PC-3 (cell line): ENCODE data around the gene ECE1. TPM values are rescaled to one million over a fixed set of nuclear protein-coding genes. Genes with fewer than 3 reads are reported as not detected.

ENCODE experiments used
- ATAC-seq: fragments of 200-7000 bp; cut with Tn5 transposase; 2 replicates; pipeline ENCODE4 v1.9.1; 2020; ENCODE audit warnings: mild to moderate bottlenecking, moderate library complexity
- BruUV-seq: library from RNA; stranded (reverse); fragments of 400-500 nt; replicated peaks from 2 replicates; lab custom pipeline; 2021; lab: Mats Ljungman, UMichigan
- CTCF ChIA-PET: fragments of 300-600 bp; sonication (Branson Sonifier 250); formaldehyde crosslinking; loops from one replicate; lab custom pipeline; 2022; ENCODE audit warnings: antibody characterized with exemption; lab: Charles Lee
- POLR2A ChIA-PET: fragments of 300-600 bp; sonication (Branson Sonifier 250); formaldehyde crosslinking; loops from one replicate; lab custom pipeline; 2022; ENCODE audit warnings: antibody characterized with exemption; ENCODE audit not compliant: unreplicated experiment; lab: Charles Lee
- DNase-seq: peaks from one replicate; pipeline ENCODE4 v3.0.0-alpha.2; 2015
- H2AFZ ChIP-seq: fragments of 300-600 bp; sonication (generic); 2 replicates; pipeline ENCODE4 v1.6.0; 2016; ENCODE audit warnings: antibody characterized with exemption, low read length
- H3F3A ChIP-seq: fragments of 300-600 bp; sonication (generic); one replicate; pipeline ENCODE4 v1.6.0; 2017; ENCODE audit warnings: antibody characterized with exemption, low read length, control low read depth, mild to moderate bottlenecking; ENCODE audit not compliant: unreplicated experiment
- H3K27ac ChIP-seq: fragments of 300-600 bp; sonication (generic); 2 replicates; pipeline ENCODE4 v1.5.1; 2016; ENCODE audit warnings: mild to moderate bottlenecking, low read length
- H3K27me3 ChIP-seq: fragments of 300-600 bp; sonication (generic); 2 replicates; pipeline ENCODE4 v1.6.1; 2016; ENCODE audit warnings: low read length, mixed read lengths
- H3K36me3 ChIP-seq: fragments of 300-600 bp; sonication (generic); 2 replicates; pipeline ENCODE4 v1.6.1; 2016; ENCODE audit warnings: low read depth, mixed run types, low read length, mixed read lengths
- H3K4me1 ChIP-seq: fragments of 300-600 bp; sonication (generic); 2 replicates; pipeline ENCODE4 v1.5.1; 2016; ENCODE audit warnings: low read length; ENCODE audit not compliant: insufficient read depth
- H3K4me2 ChIP-seq: fragments of 300-600 bp; sonication (generic); 2 replicates; pipeline ENCODE4 v1.6.0; 2016; ENCODE audit warnings: low read length
- H3K4me3 ChIP-seq: fragments of 300-600 bp; sonication (generic); 2 replicates; pipeline ENCODE4 v1.5.1; 2016; ENCODE audit warnings: mild to moderate bottlenecking, low read length, mixed read lengths
- H3K79me2 ChIP-seq: fragments of 300-600 bp; sonication (generic); 2 replicates; pipeline ENCODE4 v1.6.1; 2017; ENCODE audit warnings: low read length, mixed read lengths
- H3K9ac ChIP-seq: fragments of 300-600 bp; sonication (generic); 2 replicates; pipeline ENCODE4 v1.6.0; 2016; ENCODE audit warnings: mild to moderate bottlenecking, low read length
- H3K9me2 ChIP-seq: fragments of 300-600 bp; sonication (generic); replicated peaks from 2 replicates; pipeline ENCODE4 v1.6.1; 2016; ENCODE audit warnings: mixed run types, low read length, mixed read lengths
- H3K9me3 ChIP-seq: fragments of 300-600 bp; sonication (generic); 2 replicates; pipeline ENCODE4 v1.6.1; 2016; ENCODE audit warnings: low read length, mixed read lengths
- H4K20me1 ChIP-seq: fragments of 300-600 bp; sonication (generic); 2 replicates; pipeline ENCODE4 v1.6.1; 2016; ENCODE audit warnings: low read length, mixed read lengths
- CTCF ChIP-seq: fragments of 300-600 bp; sonication (generic); conservative IDR thresholded peaks from 2 replicates; pipeline ENCODE4 v1.5.1; 2017; ENCODE audit warnings: antibody characterized with exemption, low read depth, mild to moderate bottlenecking, low read length
- EZH2 ChIP-seq: fragments of 300-600 bp; sonication (generic); IDR thresholded peaks from one replicate; pipeline ENCODE4 v1.6.1; 2017; ENCODE audit warnings: antibody characterized with exemption, mild to moderate bottlenecking, low read length; ENCODE audit not compliant: unreplicated experiment
- EZH2phosphoT487 ChIP-seq: fragments of 300-600 bp; sonication (generic); IDR thresholded peaks from 2 replicates; pipeline ENCODE4 v1.6.1; 2018; ENCODE audit warnings: mild to moderate bottlenecking, antibody characterized with exemption, low read length, borderline replicate concordance
- intact Hi-C: fragments of 100-400 bp; cut with micrococcal nuclease; formaldehyde crosslinking; loops from 2 replicates; pipeline ENCODE4 v1.9.0; 2023
- total RNA-seq: library from RNA; depleted of rRNA; stranded (reverse); fragments of >200 nt; gene quantifications from 2 replicates; pipeline ENCODE4 v1.2.3, GENCODE V29; 2014

Gene ECE1
- total RNA-seq, 1 experiment from 2014 or later: 86.8 TPM

- POLR2A ChIA-PET: no interaction called here
- H3K9ac ChIP-seq: no peak overlapping the region
- ATAC-seq (no peak), DNase-seq (no peak)
- peak overlapping the region; percentile 26; the same call in 1 of the 2 replicates for H3K4me2 ChIP-seq
- no peaks in the 10 kb centered on the region for H3K27me3 ChIP-seq
- CTCF ChIA-PET: no interaction called here
- peaks cover 76% of the 10 kb centered on the region for H3K79me2 ChIP-seq
- H3K4me3 ChIP-seq: no peak overlapping the region
- no peaks in the 10 kb centered on the region; the same call in 1 of the 2 replicates for H3K36me3 ChIP-seq
- H4K20me1 ChIP-seq: no peaks in the 10 kb centered on the region
- BruUV-seq: no TSS peak
- no peak overlapping the region for H2AFZ ChIP-seq
- TF ChIP-seq EZH2phosphoT487 (no peak), CTCF (no peak), EZH2 (no peak)
- H3K9me3 ChIP-seq: no peaks in the 10 kb centered on the region
- peaks cover 11% of the 10 kb centered on the region for H3F3A ChIP-seq
- H3K9me2 ChIP-seq: no peaks in the 10 kb centered on the region
- intact Hi-C loops: no loop called here
- peak overlapping the region; percentile 95; the same call in 1 of the 2 replicates for H3K27ac ChIP-seq
- peaks cover 49% of the 10 kb centered on the region for H3K4me1 ChIP-seq
Observed at GRCh38 chr1:21323091-21323490, 32.8 kb upstream of the ECE1 start.

- ATAC-seq (no peak), DNase-seq (no peak)
- intact Hi-C loops: no loop called here
- ChIA-PET CTCF (no interaction called here), POLR2A (no interaction called here)
- Histone ChIP-seq H4K20me1 (no peaks in the 10 kb centered on the region), H2AFZ (no peak overlapping the region), H3K9me3 (no peaks in the 10 kb centered on the region), H3K4me3 (no peak overlapping the region), H3K36me3 (no peaks in the 10 kb centered on the region), H3K27me3 (no peaks in the 10 kb centered on the region), H3K9me2 (no peaks in the 10 kb centered on the region), H3K27ac (peak overlapping the region; percentile 95; the same call in 1 of the 2 replicates), H3K4me1 (peaks cover 49% of the 10 kb centered on the region), H3K9ac (no peak overlapping the region), H3F3A (peaks cover 11% of the 10 kb centered on the region), H3K4me2 (no peak overlapping the region), H3K79me2 (peaks cover 72% of the 10 kb centered on the region)
- BruUV-seq: no TSS peak
- TF ChIP-seq EZH2: no peak
- TF ChIP-seq CTCF: no peak
- no peak for TF ChIP-seq EZH2phosphoT487
Observed at GRCh38 chr1:21322681-21323016, 32.4 kb upstream of the ECE1 start.

- peaks cover 49% of the 10 kb centered on the region for H3K4me1 ChIP-seq
- no peak overlapping the region for H3K4me2 ChIP-seq
- ChIA-PET POLR2A (no interaction called here), CTCF (no interaction called here)
- no TSS peak for BruUV-seq
- H3F3A ChIP-seq: peaks cover 11% of the 10 kb centered on the region
- intact Hi-C loops: no loop called here
- H3K9me3 ChIP-seq: no peaks in the 10 kb centered on the region
- H3K4me3 ChIP-seq: no peak overlapping the region
- ATAC-seq: no peak
- no peaks in the 10 kb centered on the region for H3K27me3 ChIP-seq
- H2AFZ ChIP-seq: no peak overlapping the region
- peaks cover 71% of the 10 kb centered on the region for H3K79me2 ChIP-seq
- H4K20me1 ChIP-seq: no peaks in the 10 kb centered on the region
- no peak overlapping the region for H3K9ac ChIP-seq
- H3K27ac ChIP-seq: no peak overlapping the region; the same call in 1 of the 2 replicates
- no peaks in the 10 kb centered on the region for H3K9me2 ChIP-seq
- TF ChIP-seq EZH2 (no peak), CTCF (0 out of 2 replicates have a peak, but pooled peaks have one; percentile 10)
- no peak for DNase-seq
- no peaks in the 10 kb centered on the region for H3K36me3 ChIP-seq
Observed at GRCh38 chr1:21321963-21322680, 31.9 kb upstream of the ECE1 start.
